Limb (tissue), 2 donors: ENCODE results near the gene SEPTIN8.

Experiments used
- DNase-seq, 2 donors: peaks; one replicate each; pipeline ENCODE4 v3.0.0-alpha.2; 2016; ENCODE audit errors: extremely low spot score in 2 of 2

Gene SEPTIN8

DNA sequence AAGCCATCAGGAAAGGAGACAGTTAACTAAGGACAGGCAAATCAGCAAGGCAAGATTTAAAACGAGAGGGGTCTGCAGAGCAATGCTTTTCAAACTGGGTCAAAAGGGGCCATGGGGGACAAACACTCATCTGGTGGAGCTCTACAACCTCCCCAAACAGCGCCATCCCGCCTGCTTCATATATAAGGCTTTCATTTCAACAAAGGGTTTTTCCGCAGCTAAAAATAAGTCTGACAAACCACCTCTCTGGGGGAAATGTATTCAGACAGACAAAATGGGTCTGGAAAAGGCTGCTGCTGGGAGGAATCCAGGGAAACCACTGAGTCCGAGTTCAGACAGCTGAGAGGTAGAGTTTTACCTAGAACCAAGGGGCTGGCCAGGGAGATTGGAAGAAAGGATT lies 8.3 kb upstream of the SEPTIN8 start:
- no peak for DNase-seq

DNA sequence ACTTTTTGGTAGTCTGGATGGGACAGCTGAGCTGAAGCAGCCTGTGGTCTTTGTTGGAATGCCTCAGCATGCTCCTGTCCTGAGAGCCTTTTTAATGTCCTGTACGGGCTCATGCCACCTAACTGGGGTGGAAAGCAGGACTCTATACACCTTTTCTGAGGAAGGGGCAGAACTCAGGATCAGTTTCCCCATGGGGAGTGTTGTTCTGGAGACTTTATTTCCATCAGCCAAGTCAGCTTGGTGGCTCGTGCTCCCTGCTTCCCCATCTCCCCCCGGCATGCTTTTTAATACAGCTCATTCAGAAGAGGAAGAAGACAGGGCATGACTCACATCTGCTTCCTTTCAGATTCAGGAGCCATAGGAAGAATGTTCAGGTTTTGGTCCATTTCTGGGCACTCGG lies 5.1 kb upstream of the SEPTIN8 start:
- peak in 1 of 2 donors; percentile 4 for DNase-seq

DNA sequence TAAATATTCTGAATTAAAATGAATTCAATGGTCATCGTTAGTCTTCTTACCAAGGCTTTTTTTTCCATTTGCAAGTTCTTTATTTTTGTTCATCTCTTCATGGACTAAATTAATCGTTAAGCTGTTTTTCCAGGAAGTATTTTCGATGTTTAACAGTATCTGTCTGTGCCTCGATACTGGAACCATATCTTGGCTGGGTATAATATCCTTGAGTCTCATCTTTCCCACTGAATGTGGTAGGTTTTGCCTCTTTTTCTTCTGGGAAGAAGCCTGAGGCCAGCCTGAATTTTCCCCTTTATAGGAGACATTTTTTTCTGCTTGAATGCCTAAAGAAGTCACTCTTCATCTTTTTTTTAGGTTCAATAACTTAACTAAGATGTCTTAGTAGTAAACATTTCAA lies 4.0 kb upstream of the SEPTIN8 start:
- no peak for DNase-seq

GRCh38 chr5:132780577-132780976 lies 3.5 kb upstream of the SEPTIN8 start:
- no peak for DNase-seq

DNA sequence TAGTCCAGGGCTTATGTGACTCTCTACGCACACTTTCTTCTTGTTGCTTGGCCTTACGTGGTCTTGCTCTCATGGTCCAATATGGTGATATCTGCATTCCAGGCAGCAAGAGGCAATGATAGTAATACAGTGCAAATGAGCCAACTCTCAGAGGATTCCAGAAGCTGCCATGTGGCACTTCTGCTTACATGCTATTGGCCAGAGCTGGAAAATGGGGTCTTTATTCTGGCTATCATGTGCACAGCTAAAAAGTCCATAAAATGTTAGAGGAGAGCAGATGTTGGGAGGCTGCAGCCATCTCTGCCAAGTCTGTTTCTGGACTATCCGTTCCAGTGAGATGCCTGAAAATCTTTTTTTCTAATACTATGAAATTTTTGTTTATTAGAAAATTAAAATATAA lies 2.9 kb upstream of the SEPTIN8 start:
- DNase-seq, result no peak

- DNase-seq, result no peak
Observed at GRCh38 chr5:132778856-132779255, 1.8 kb upstream of the SEPTIN8 start.

DNA sequence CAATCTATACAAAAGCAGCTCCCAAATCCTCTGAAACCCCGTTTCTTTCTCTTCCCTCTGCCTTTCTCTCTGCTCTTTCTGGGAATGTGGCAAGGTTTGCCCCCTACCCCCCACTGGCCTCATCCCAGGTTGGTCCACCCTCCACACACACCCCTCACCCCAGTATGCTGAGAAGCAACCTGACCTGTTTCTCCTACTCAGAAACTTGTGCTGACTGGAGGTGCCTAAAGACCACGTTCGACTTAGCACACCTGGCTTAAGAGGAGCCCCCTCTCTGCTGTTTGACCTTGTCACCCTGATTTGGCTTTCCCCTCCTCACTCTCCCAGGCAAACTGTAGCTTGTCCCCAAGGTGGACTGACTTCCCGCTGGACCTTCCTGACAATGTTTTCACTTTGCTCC lies 1.1 kb upstream of the SEPTIN8 start:
- no peak for DNase-seq

GRCh38 chr5:132776938-132777208 lies 166 bp downstream of the SEPTIN8 start:
- no peak for DNase-seq

DNA sequence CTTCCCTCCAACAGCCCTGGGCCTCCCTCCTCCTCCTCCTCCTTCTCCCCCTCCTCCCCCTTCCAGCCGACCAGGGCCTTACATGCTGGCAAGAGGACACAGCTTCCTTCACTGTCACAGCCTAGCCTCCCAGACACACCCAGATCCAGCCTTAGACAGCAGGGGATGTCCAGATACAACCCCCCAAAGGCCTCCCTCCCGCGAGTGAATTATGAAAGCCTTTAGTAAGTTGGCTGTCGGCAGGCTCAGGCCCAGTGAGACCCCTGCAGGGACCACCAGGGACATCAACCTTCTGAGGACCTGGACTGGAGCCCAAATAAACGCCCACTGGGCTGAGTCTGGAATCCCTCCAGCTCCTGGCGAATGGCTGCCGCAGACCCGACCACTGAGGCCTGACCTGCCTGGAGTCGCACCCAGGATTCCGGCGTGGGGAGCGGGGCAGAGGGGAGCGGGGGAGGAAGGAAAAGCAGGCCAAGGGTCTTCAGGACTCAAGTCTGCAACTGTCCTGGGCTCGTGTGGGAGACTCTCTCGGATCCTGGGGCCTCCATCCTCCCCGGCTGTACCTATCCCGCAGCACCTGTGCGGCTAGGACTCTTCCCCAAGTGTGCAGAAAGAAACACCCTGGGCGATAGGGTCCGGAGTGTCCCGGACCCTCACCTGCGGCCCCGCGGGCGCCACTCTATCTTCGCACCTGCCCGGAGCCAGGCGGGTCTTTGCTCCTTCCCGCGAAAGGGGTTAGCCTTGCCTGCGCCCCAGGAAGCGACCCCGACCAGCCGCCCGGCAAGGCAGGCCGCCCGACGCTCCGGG lies 705 bp downstream of the SEPTIN8 start:
- peak; percentile 24 to 66 for DNase-seq

- DNase-seq, result no peak
Observed at GRCh38 chr5:132775476-132775961, 1.5 kb downstream of the SEPTIN8 start.

DNA sequence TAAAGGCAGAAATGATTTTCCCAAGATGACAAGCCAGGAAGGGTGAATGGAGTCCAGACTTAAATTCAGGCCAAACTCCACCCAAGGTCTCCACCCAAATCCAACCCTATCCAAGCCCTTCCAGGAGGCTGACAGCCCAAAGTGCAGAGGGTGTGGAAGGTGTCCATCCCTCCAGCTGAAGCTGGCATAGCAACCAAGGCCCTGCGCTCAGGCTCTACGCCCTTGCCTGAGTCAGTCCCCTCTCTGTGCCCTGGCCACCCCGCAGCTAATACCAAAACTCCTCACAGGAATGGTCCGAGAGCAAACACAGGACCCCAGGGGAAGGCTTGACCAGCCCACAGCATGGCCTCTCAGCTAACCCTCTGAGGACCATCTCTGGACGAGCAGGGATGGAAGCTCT lies 2.1 kb downstream of the SEPTIN8 start:
- no peak for DNase-seq

GRCh38 chr5:132774406-132774805 lies 2.6 kb downstream of the SEPTIN8 start:
- DNase-seq, result no peak

- no peak for DNase-seq
Observed at GRCh38 chr5:132773601-132774355, 3.3 kb downstream of the SEPTIN8 start.

- DNase-seq, result no peak
Observed at GRCh38 chr5:132773114-132773513, 3.9 kb downstream of the SEPTIN8 start.

DNA sequence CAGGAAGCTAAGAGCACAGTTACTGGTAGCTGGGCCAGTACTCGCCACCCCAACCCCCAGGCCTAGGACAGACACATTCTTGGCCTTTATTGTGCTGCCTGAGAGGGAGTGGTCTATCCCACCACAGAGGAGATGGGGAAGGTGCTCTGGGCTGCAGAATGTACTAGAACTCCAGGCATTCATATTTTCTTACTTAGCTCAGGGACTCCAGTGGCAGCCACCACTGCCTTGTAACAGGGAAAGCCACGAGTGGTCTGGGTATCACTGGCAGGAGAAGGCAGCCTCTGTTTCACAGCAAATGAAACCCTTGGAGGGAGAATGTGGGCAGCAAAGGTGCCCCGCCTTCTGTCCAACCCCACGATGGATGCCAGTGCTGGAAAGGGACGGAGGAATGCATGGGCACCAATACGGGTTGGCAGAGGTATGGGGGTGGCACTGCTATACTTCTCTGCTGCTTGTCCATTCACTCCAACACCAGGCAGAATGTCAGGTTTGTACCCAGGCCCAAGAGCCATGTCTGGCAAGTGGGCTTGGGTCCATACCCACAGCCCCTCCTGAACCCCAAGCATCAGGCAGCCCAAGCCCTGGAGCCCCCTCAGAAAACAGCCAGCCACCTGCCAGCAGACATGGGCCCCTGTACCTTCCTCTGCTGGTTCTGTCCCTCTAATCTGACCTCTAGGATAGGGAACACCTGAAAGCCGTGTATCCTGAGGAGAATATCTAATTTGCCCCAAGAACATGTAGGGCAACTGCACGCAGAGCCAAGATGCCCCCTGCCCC lies 4.6 kb downstream of the SEPTIN8 start:
- no peak for DNase-seq

GRCh38 chr5:132771503-132771998 lies 5.5 kb downstream of the SEPTIN8 start:
- DNase-seq, result no peak

- DNase-seq, result no peak
Observed at GRCh38 chr5:132770476-132771159, 6.4 kb downstream of the SEPTIN8 start.

- DNase-seq, result no peak
Observed at GRCh38 chr5:132768485-132768868, 8.6 kb downstream of the SEPTIN8 start.

DNA sequence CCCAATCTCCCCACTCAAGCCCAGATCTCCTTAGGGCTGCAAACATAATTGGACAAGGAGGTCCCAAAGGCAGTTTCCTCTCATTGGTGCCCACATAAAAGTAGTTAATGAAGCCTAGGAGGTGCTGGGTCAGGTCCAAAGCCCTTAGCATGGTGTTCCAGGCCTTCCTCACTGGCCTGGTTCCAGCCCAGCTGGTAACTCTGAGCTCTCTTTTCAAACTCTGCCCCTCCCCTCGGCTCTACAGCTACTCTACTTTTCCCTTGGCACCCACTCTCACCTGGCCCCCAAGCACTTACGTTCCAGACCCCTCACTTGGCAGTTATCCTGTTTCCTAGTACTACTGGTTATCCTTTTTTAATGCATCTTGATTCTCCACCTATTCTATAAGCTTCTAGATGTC lies 9.9 kb downstream of the SEPTIN8 start:
- DNase-seq, result no peak

DNA sequence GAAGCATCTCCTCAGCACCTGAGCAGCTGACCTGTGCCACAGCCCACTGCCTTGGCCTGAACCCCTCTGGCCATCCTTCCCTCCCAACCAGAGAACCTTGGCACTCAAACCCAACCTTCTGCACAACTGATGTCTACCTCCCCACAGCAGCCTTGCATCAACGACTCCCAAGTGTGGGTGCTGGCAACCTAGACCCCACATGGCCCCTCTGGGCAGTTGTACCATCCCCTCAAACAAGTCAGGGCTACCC lies 10.3 kb downstream of the SEPTIN8 start:
- no peak for DNase-seq

GRCh38 chr5:132766020-132766805 lies 10.8 kb downstream of the SEPTIN8 start:
- no peak for DNase-seq
